ENCODE data around the gene BAHD1.

The BAHD1 gene

DNA sequence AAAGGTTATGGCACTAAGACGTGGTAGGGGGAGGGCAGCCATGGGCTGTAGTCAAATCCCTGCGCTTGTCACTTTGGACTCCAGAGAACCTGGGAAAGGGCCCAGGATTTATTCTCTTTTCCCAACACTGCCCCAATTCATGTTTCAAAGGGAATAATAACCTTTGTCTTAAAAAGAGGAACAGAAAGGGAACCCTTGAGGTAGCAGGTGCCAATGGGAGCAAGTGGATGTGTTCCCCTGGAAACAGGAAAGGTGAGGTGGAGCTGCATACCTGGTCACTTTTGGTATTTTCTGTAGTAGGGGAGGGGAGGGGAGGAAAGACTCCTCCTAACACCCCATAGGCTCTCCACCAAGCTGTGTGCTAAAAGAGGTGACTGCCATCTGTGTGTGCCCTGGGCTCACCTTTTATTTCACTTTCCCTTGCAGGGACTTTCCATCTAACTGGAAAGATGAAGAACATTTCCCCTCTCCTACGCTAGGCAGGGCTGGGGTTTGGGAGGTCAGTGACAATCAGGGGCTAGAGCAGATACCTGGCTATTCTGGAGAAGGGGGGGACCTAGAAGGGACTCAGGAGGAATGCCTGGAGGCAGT is 23.9 kb downstream of the BAHD1 start:
- Histone ChIP-seq H3K36me3 (ENCODE audit: insufficient read depth, insufficient read length, low read length) (peaks cover 88% of the 10 kb centered on the region), H3K9me3 (ENCODE audit: insufficient read depth, low read length) (no peaks in the 10 kb centered on the region), H3K4me1 (ENCODE audit: insufficient read depth, insufficient read length) (peaks cover 2% of the 10 kb centered on the region), H3K4me3 (ENCODE audit: insufficient read length, low read depth) (no peak overlapping the region), H3K9ac (ENCODE audit: insufficient read length, low read depth) (no peak overlapping the region), H3K27me3 (ENCODE audit: insufficient read depth, insufficient read length) (no peaks in the 10 kb centered on the region)
- TF ChIP-seq YY1 (IDR thresholded peaks at IDR 0.05; ENCODE audit: insufficient read depth, insufficient read length) (no peak), ZNF274 (IDR thresholded peaks at IDR 0.05; ENCODE audit: low read depth, low read length) (no peak), SUZ12 (IDR thresholded peaks at IDR 0.05; ENCODE audit: extremely low read depth, insufficient read depth, insufficient read length) (no peak)
- DNase-seq (ENCODE audit: low read depth, low spot score) = no peak

DNA sequence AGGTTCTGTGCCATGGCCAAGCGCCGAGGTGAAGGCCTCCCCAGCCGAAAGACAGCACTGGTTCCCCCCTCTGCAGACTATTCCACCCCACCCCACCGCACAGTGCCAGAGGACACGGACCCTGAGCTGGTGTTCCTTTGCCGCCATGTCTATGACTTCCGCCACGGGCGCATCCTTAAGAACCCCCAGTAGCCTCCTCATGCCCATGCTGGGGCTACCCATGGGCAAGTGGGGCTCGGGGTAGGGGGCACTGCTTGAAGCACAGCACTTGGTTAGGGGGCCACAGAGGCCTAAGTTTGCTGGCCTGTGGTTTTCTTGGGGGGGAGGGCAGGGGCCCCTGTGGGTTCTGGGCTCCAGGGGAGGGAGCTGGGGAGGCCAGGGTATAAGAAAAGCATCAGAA is 25.2 kb downstream of the BAHD1 start:
- TF ChIP-seq YY1 (IDR thresholded peaks at IDR 0.05; ENCODE audit: insufficient read depth, insufficient read length) (no peak), SUZ12 (IDR thresholded peaks at IDR 0.05; ENCODE audit: extremely low read depth, insufficient read depth, insufficient read length) (no peak), ZNF274 (IDR thresholded peaks at IDR 0.05; ENCODE audit: low read depth, low read length) (no peak)
- DNase-seq (ENCODE audit: low read depth, low spot score) = no peak
- Histone ChIP-seq H3K9ac (ENCODE audit: insufficient read length, low read depth) (no peak overlapping the region), H3K9me3 (ENCODE audit: insufficient read depth, low read length) (no peaks in the 10 kb centered on the region), H3K4me1 (ENCODE audit: insufficient read depth, insufficient read length) (peaks cover 6% of the 10 kb centered on the region), H3K4me3 (ENCODE audit: insufficient read length, low read depth) (no peak overlapping the region), H3K27me3 (ENCODE audit: insufficient read depth, insufficient read length) (no peaks in the 10 kb centered on the region), H3K36me3 (ENCODE audit: insufficient read depth, insufficient read length, low read length) (peaks cover 75% of the 10 kb centered on the region)

GRCh38 chr15:40466426-40467260 is 25.9 kb downstream of the BAHD1 start:
- H3K36me3 ChIP-seq (ENCODE audit: insufficient read depth, insufficient read length, low read length) = peaks cover 71% of the 10 kb centered on the region
- no peaks in the 10 kb centered on the region for H3K9me3 ChIP-seq (ENCODE audit: insufficient read depth, low read length)
- H3K4me3 ChIP-seq (ENCODE audit: insufficient read length, low read depth) = no peak overlapping the region
- H3K9ac ChIP-seq (ENCODE audit: insufficient read length, low read depth) = no peak overlapping the region
- H3K27me3 ChIP-seq (ENCODE audit: insufficient read depth, insufficient read length) = no peaks in the 10 kb centered on the region
- TF ChIP-seq SUZ12 (IDR thresholded peaks at IDR 0.05; ENCODE audit: extremely low read depth, insufficient read depth, insufficient read length) (no peak), ZNF274 (IDR thresholded peaks at IDR 0.05; ENCODE audit: low read depth, low read length) (no peak), YY1 (IDR thresholded peaks at IDR 0.05; ENCODE audit: insufficient read depth, insufficient read length) (no peak)
- no peak for DNase-seq (ENCODE audit: low read depth, low spot score)
- H3K4me1 ChIP-seq (ENCODE audit: insufficient read depth, insufficient read length) = peaks cover 6% of the 10 kb centered on the region

DNA sequence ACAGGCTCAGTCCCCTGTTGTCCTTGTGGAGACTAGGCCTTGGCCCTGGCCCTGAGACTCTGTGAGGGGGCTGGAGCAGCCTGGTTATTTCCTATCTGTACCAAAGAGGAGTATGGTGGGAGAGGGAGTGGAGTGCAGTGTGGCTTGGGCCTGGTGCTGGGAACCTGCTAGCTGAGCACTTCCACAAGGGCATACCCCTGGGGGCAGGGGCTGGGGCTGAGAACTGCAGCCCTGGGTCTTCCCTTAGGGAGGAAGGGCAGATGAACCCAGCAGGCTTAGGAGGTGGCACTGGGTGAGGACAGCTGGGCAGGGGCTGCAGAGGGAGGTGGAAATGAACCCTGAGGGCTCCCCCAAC is 26.5 kb downstream of the BAHD1 start:
- no peak overlapping the region for H3K4me3 ChIP-seq (ENCODE audit: insufficient read length, low read depth)
- no peaks in the 10 kb centered on the region for H3K27me3 ChIP-seq (ENCODE audit: insufficient read depth, insufficient read length)
- no peak for DNase-seq (ENCODE audit: low read depth, low spot score)
- peaks cover 12% of the 10 kb centered on the region for H3K4me1 ChIP-seq (ENCODE audit: insufficient read depth, insufficient read length)
- no peak overlapping the region for H3K9ac ChIP-seq (ENCODE audit: insufficient read length, low read depth)
- H3K36me3 ChIP-seq (ENCODE audit: insufficient read depth, insufficient read length, low read length) = peaks cover 65% of the 10 kb centered on the region
- TF ChIP-seq ZNF274 (IDR thresholded peaks at IDR 0.05; ENCODE audit: low read depth, low read length) (no peak), SUZ12 (IDR thresholded peaks at IDR 0.05; ENCODE audit: extremely low read depth, insufficient read depth, insufficient read length) (no peak), YY1 (IDR thresholded peaks at IDR 0.05; ENCODE audit: insufficient read depth, insufficient read length) (no peak)
- no peaks in the 10 kb centered on the region for H3K9me3 ChIP-seq (ENCODE audit: insufficient read depth, low read length)

DNA sequence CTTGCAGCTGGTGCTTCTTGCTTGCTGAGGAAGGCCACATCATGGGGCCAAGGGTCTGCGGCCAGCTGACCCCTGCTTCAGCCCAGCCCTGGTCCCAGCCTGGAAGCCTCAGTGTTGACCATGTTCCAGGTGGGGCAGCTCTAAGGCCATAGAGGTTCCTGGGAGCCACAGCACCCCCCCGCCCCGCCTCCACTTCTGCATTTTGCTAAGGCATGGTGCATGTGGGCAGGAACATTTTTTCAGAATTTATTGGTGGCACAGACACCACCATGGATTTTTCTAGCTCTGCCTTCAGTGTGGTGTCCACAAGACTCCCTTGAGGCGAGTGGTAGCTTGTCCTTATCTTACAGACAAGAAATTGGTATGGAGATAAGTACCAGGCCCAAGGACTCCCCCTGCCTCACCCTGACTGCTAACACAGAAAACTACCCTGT is 28.2 kb downstream of the BAHD1 start:
- no peak overlapping the region for H3K9ac ChIP-seq (ENCODE audit: insufficient read length, low read depth)
- peaks cover 54% of the 10 kb centered on the region for H3K36me3 ChIP-seq (ENCODE audit: insufficient read depth, insufficient read length, low read length)
- no peak for DNase-seq (ENCODE audit: low read depth, low spot score)
- no peak overlapping the region for H3K4me3 ChIP-seq (ENCODE audit: insufficient read length, low read depth)
- peaks cover 13% of the 10 kb centered on the region for H3K4me1 ChIP-seq (ENCODE audit: insufficient read depth, insufficient read length)
- TF ChIP-seq YY1 (IDR thresholded peaks at IDR 0.05; ENCODE audit: insufficient read depth, insufficient read length) = no peak
- no peaks in the 10 kb centered on the region for H3K9me3 ChIP-seq (ENCODE audit: insufficient read depth, low read length)
- no peaks in the 10 kb centered on the region for H3K27me3 ChIP-seq (ENCODE audit: insufficient read depth, insufficient read length)

GRCh38 chr15:40469776-40470390 is 29.1 kb downstream of the BAHD1 start:
- no peak for TF ChIP-seq YY1 (IDR thresholded peaks at IDR 0.05; ENCODE audit: insufficient read depth, insufficient read length)
- no peak for TF ChIP-seq SUZ12 (IDR thresholded peaks at IDR 0.05; ENCODE audit: extremely low read depth, insufficient read depth, insufficient read length)
- TF ChIP-seq ZNF274 (IDR thresholded peaks at IDR 0.05; ENCODE audit: low read depth, low read length) = no peak
- Histone ChIP-seq H3K4me1 (ENCODE audit: insufficient read depth, insufficient read length) (peaks cover 13% of the 10 kb centered on the region), H3K36me3 (ENCODE audit: insufficient read depth, insufficient read length, low read length) (peaks cover 44% of the 10 kb centered on the region), H3K9ac (ENCODE audit: insufficient read length, low read depth) (peak overlapping the region; percentile 92), H3K4me3 (ENCODE audit: insufficient read length, low read depth) (peak overlapping the region; percentile 40), H3K27me3 (ENCODE audit: insufficient read depth, insufficient read length) (no peaks in the 10 kb centered on the region), H3K9me3 (ENCODE audit: insufficient read depth, low read length) (no peaks in the 10 kb centered on the region)
- no peak for DNase-seq (ENCODE audit: low read depth, low spot score)

GRCh38 chr15:40470423-40471104 is 29.8 kb downstream of the BAHD1 start, which contains the start of gene CHST14:
Gene CHST14, plus strand, starts transcription at chr15:40470984. Its CDS starts 230 bp downstream, at chr15:40471214.
- H3K36me3 ChIP-seq (ENCODE audit: insufficient read depth, insufficient read length, low read length) = peaks cover 37% of the 10 kb centered on the region
- H3K9me3 ChIP-seq (ENCODE audit: insufficient read depth, low read length) = no peaks in the 10 kb centered on the region
- no peaks in the 10 kb centered on the region for H3K27me3 ChIP-seq (ENCODE audit: insufficient read depth, insufficient read length)
- DNase-seq (ENCODE audit: low read depth, low spot score) = peak; percentile 20
- TF ChIP-seq ZNF274 (IDR thresholded peaks at IDR 0.05; ENCODE audit: low read depth, low read length) (no peak), YY1 (IDR thresholded peaks at IDR 0.05; ENCODE audit: insufficient read depth, insufficient read length) (no peak)
- peaks cover 13% of the 10 kb centered on the region for H3K4me1 ChIP-seq (ENCODE audit: insufficient read depth, insufficient read length)
- H3K9ac ChIP-seq (ENCODE audit: insufficient read length, low read depth) = peak within 1 kb of the TSS; percentile 92
- peak within 1 kb of the TSS; percentile 67 for H3K4me3 ChIP-seq (ENCODE audit: insufficient read length, low read depth)

Data from NT2/D1 (cell line).